Measurements from ENCODE around the gene FARP1. TPM values are rescaled to one million over a fixed set of nuclear protein-coding genes. Genes with fewer than 3 reads are reported as not detected.

FARP1 gene
- total and polyA plus RNA-seq, 2 donors: 5.8 to 7.5 TPM

DNA sequence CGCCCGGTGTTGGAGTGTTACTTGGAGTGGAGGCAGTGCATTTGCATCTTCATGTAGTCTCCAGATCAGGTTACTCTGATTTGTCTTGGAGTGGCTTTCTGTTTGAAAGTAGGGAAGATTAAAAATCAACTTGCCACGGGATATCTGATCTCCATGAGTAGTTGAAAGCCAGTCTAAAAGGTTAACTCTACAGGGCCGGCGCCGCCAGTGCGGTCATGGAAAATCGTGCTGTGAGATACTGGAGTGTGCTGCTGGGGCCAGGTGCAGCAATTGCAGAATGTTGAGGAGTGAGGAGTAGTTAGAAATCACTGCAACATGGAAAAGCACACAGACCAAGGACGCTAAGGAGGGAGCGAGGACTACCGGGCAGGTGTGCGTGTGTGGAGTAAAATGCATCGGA lies 259.0 kb downstream of the FARP1 start:
- H3K36me3 ChIP-seq (ENCODE audit: control insufficient read depth in 2 of 2, insufficient read depth in 2 of 2, low read length in 1 of 2): no peaks in the 10 kb centered on the region
- no peak overlapping the region for H3K27ac ChIP-seq (ENCODE audit: low read depth in 1 of 2, low read length in 1 of 2)
- DNase-seq (ENCODE audit: low read depth in 6 of 9, low spot score in 9 of 9): no peak
- no peaks in the 10 kb centered on the region for H3K27me3 ChIP-seq (ENCODE audit: control insufficient read depth in 2 of 2, insufficient read depth in 1 of 2, low read length in 1 of 2)
- WGBS: 95% methylated on average over 13 of the region's 13 CpGs
- H3K4me1 ChIP-seq (ENCODE audit: control insufficient read depth in 2 of 2, insufficient read depth in 2 of 2, low read length in 2 of 2): peaks cover 0 to 5% of the 10 kb centered on the region in 2 donors
- H3K4me3 ChIP-seq (ENCODE audit: low read length in 2 of 2): no peak overlapping the region
- H3K9me3 ChIP-seq (ENCODE audit: control insufficient read depth in 2 of 2, insufficient read depth in 1 of 2, low read length in 1 of 2): no peaks in the 10 kb centered on the region

DNA sequence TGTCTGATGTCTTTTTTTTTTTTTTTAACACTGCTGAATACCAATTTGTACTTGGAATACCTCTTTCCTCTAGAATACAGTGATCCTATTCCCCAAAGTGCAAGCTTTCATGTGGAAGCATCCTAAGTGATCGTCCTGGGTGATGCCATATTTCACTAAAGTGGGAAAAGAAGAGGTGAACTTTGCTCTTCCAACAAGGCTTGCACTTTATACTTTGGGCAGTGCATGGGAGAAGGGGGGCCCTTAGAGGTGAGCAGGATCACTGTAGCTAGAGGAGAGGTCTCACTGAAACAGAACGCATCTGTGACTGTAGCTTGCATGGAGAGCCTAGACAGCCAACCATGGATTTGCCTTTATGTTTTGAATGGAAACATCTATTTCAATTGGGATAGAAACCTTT lies 260.2 kb downstream of the FARP1 start:
- Histone ChIP-seq H3K4me1 (ENCODE audit: control insufficient read depth in 2 of 2, insufficient read depth in 2 of 2, low read length in 2 of 2) (peaks cover 0 to 5% of the 10 kb centered on the region in 2 donors), H3K9me3 (ENCODE audit: control insufficient read depth in 2 of 2, insufficient read depth in 1 of 2, low read length in 1 of 2) (no peaks in the 10 kb centered on the region), H3K27me3 (ENCODE audit: control insufficient read depth in 2 of 2, insufficient read depth in 1 of 2, low read length in 1 of 2) (no peaks in the 10 kb centered on the region), H3K4me3 (ENCODE audit: low read length in 2 of 2) (no peak overlapping the region), H3K36me3 (ENCODE audit: control insufficient read depth in 2 of 2, insufficient read depth in 2 of 2, low read length in 1 of 2) (no peaks in the 10 kb centered on the region), H3K27ac (ENCODE audit: low read depth in 1 of 2, low read length in 1 of 2) (no peak overlapping the region)
- DNase-seq (ENCODE audit: low read depth in 6 of 9, low spot score in 9 of 9): no peak
- 98% methylated on average over 2 of the region's 2 CpGs for WGBS

- Histone ChIP-seq H3K4me3 (ENCODE audit: low read length in 2 of 2) (no peak overlapping the region), H3K9me3 (ENCODE audit: control insufficient read depth in 2 of 2, insufficient read depth in 1 of 2, low read length in 1 of 2) (no peaks in the 10 kb centered on the region), H3K36me3 (ENCODE audit: control insufficient read depth in 2 of 2, insufficient read depth in 2 of 2, low read length in 1 of 2) (no peaks in the 10 kb centered on the region), H3K27me3 (ENCODE audit: control insufficient read depth in 2 of 2, insufficient read depth in 1 of 2, low read length in 1 of 2) (no peaks in the 10 kb centered on the region), H3K4me1 (ENCODE audit: control insufficient read depth in 2 of 2, insufficient read depth in 2 of 2, low read length in 2 of 2) (peaks cover 0 to 5% of the 10 kb centered on the region in 2 donors), H3K27ac (ENCODE audit: low read depth in 1 of 2, low read length in 1 of 2) (no peak overlapping the region)
- WGBS: 93% methylated on average over 7 of the region's 7 CpGs
- no peak for DNase-seq (ENCODE audit: low read depth in 6 of 9, low spot score in 9 of 9)
Measured at GRCh38 chr13:98405107-98405571, 262.2 kb downstream of the FARP1 start.

DNA sequence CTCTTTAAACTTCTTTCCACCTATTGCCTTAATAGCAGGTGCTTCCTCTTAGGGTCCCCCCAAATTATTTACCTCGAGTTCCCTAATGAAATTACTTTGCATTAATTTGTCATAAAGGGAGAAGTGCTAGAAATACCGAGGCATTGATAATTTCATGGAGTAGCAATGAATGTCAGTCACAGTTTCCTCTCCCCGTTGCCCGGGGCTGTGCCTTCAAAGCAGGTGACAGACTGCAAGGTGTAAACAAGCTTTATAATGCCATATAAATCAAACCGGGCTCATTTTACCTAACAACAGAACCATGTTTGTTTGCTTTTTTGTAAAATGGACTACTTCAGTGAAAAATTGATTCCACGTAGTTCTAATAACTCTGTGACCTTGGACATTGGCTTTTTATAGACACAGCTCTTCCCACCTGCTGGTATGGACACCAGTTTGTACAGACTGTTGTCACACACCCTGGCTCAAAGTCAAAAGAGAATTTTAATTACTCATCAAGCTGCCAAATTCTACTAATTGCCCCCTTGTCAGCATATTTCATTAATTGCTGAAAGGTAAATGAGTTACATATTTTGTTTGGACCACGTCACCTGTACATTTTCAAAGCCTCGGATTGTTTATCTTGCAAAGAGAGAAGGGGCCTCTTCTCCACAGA lies 262.9 kb downstream of the FARP1 start:
- H3K36me3 ChIP-seq (ENCODE audit: control insufficient read depth in 2 of 2, insufficient read depth in 2 of 2, low read length in 1 of 2): no peaks in the 10 kb centered on the region
- 62% methylated on average over 8 of the region's 8 CpGs for WGBS
- H3K9me3 ChIP-seq (ENCODE audit: control insufficient read depth in 2 of 2, insufficient read depth in 1 of 2, low read length in 1 of 2): no peaks in the 10 kb centered on the region
- no peaks in the 10 kb centered on the region for H3K27me3 ChIP-seq (ENCODE audit: control insufficient read depth in 2 of 2, insufficient read depth in 1 of 2, low read length in 1 of 2)
- H3K4me1 ChIP-seq (ENCODE audit: control insufficient read depth in 2 of 2, insufficient read depth in 2 of 2, low read length in 2 of 2): peaks cover 0 to 6% of the 10 kb centered on the region in 2 donors
- H3K27ac ChIP-seq (ENCODE audit: low read depth in 1 of 2, low read length in 1 of 2): no peak overlapping the region
- no peak for DNase-seq (ENCODE audit: low read depth in 6 of 9, low spot score in 9 of 9)
- H3K4me3 ChIP-seq (ENCODE audit: low read length in 2 of 2): no peak overlapping the region

DNA sequence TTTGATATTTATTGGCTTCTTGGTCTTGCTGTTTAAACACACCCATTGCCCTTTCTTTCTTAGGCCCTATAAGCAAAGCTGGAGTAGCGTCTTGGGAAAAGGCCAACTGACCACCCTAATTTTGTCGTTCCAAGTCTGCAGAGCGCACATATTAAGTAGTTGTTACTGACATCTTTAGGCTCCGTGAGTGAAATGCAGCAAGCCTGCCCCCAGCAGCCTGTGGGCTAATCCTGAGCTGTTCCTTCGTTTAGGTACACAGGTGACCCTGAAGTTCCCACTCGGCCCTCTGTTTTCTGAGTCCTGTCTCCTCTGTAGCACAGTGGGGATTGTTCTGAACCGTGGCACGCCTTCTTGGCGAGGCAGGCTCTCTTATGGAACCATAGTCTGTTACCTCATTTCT lies 263.5 kb downstream of the FARP1 start:
- no peaks in the 10 kb centered on the region for H3K9me3 ChIP-seq (ENCODE audit: control insufficient read depth in 2 of 2, insufficient read depth in 1 of 2, low read length in 1 of 2)
- H3K36me3 ChIP-seq (ENCODE audit: control insufficient read depth in 2 of 2, insufficient read depth in 2 of 2, low read length in 1 of 2): no peaks in the 10 kb centered on the region
- H3K4me1 ChIP-seq (ENCODE audit: control insufficient read depth in 2 of 2, insufficient read depth in 2 of 2, low read length in 2 of 2): peaks cover 0 to 12% of the 10 kb centered on the region in 2 donors
- 95% methylated on average over 9 of the region's 9 CpGs for WGBS
- no peaks in the 10 kb centered on the region for H3K27me3 ChIP-seq (ENCODE audit: control insufficient read depth in 2 of 2, insufficient read depth in 1 of 2, low read length in 1 of 2)
- no peak overlapping the region for H3K4me3 ChIP-seq (ENCODE audit: low read length in 2 of 2)
- DNase-seq (ENCODE audit: low read depth in 6 of 9, low spot score in 9 of 9): no peak
- H3K27ac ChIP-seq (ENCODE audit: low read depth in 1 of 2, low read length in 1 of 2): no peak overlapping the region

GRCh38 chr13:98406971-98407370 lies 264.1 kb downstream of the FARP1 start:
- no peaks in the 10 kb centered on the region for H3K27me3 ChIP-seq (ENCODE audit: control insufficient read depth in 2 of 2, insufficient read depth in 1 of 2, low read length in 1 of 2)
- no peaks in the 10 kb centered on the region for H3K36me3 ChIP-seq (ENCODE audit: control insufficient read depth in 2 of 2, insufficient read depth in 2 of 2, low read length in 1 of 2)
- no peak overlapping the region for H3K4me3 ChIP-seq (ENCODE audit: low read length in 2 of 2)
- no peaks in the 10 kb centered on the region for H3K9me3 ChIP-seq (ENCODE audit: control insufficient read depth in 2 of 2, insufficient read depth in 1 of 2, low read length in 1 of 2)
- H3K27ac ChIP-seq (ENCODE audit: low read depth in 1 of 2, low read length in 1 of 2): no peak overlapping the region
- peaks cover under 1 to 17% of the 10 kb centered on the region in 2 donors for H3K4me1 ChIP-seq (ENCODE audit: control insufficient read depth in 2 of 2, insufficient read depth in 2 of 2, low read length in 2 of 2)
- DNase-seq (ENCODE audit: low read depth in 6 of 9, low spot score in 9 of 9): no peak
- WGBS: 97% methylated on average over 9 of the region's 9 CpGs

DNA sequence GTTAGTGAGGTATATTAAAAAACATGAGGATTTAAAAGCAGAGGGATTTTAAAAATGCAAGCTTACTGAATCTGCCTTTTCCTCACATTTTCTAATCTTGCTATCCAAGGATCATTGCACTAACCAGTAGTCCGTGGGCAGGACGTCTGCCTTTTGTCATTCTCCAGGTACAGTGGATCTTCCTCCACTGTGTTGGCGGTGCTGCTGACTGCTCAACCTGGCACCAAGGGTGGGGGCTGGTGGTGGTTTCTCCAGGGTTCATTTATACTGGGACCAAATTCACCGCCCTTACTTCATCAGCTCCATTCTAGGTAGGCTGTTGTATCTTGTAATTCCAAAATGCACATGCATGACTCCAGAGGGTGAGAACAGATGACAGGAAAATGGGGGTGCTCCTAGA lies 264.7 kb downstream of the FARP1 start:
- H3K4me1 ChIP-seq (ENCODE audit: control insufficient read depth in 2 of 2, insufficient read depth in 2 of 2, low read length in 2 of 2): peaks cover 4 to 21% of the 10 kb centered on the region in 2 donors
- no peak overlapping the region for H3K4me3 ChIP-seq (ENCODE audit: low read length in 2 of 2)
- no peak overlapping the region for H3K27ac ChIP-seq (ENCODE audit: low read depth in 1 of 2, low read length in 1 of 2)
- H3K9me3 ChIP-seq (ENCODE audit: control insufficient read depth in 2 of 2, insufficient read depth in 1 of 2, low read length in 1 of 2): no peaks in the 10 kb centered on the region
- no peaks in the 10 kb centered on the region for H3K36me3 ChIP-seq (ENCODE audit: control insufficient read depth in 2 of 2, insufficient read depth in 2 of 2, low read length in 1 of 2)
- no peaks in the 10 kb centered on the region for H3K27me3 ChIP-seq (ENCODE audit: control insufficient read depth in 2 of 2, insufficient read depth in 1 of 2, low read length in 1 of 2)
- over 99% methylated on average over 4 of the region's 4 CpGs for WGBS
- DNase-seq (ENCODE audit: low read depth in 6 of 9, low spot score in 9 of 9): no peak

GRCh38 chr13:98409281-98409680 lies 266.4 kb downstream of the FARP1 start:
- H3K36me3 ChIP-seq (ENCODE audit: control insufficient read depth in 2 of 2, insufficient read depth in 2 of 2, low read length in 1 of 2): no peaks in the 10 kb centered on the region
- peaks cover 14 to 35% of the 10 kb centered on the region in 2 donors for H3K4me1 ChIP-seq (ENCODE audit: control insufficient read depth in 2 of 2, insufficient read depth in 2 of 2, low read length in 2 of 2)
- H3K27ac ChIP-seq (ENCODE audit: low read depth in 1 of 2, low read length in 1 of 2): no peak overlapping the region
- WGBS: 98% methylated on average over 13 of the region's 13 CpGs
- DNase-seq (ENCODE audit: low read depth in 6 of 9, low spot score in 9 of 9): no peak
- H3K27me3 ChIP-seq (ENCODE audit: control insufficient read depth in 2 of 2, insufficient read depth in 1 of 2, low read length in 1 of 2): no peaks in the 10 kb centered on the region
- H3K4me3 ChIP-seq (ENCODE audit: low read length in 2 of 2): no peak overlapping the region
- no peaks in the 10 kb centered on the region for H3K9me3 ChIP-seq (ENCODE audit: control insufficient read depth in 2 of 2, insufficient read depth in 1 of 2, low read length in 1 of 2)

DNA sequence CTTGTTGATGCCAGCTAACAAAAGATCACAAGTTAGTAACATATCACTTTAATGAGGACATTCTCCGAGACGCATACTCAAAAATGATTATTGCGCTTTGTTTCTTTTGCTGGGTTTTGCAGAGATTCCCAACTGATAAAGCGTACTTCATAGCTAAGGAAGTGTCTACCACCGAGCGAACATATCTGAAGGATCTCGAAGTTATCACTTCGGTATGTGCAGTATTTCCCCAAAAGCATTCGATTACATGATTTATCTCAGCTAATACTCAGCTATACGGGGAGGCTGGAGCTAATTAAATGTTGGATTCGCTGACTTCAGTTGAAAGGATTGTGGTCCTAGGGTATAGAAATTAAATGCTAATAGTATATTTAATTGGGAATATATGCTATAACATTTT lies 267.7 kb downstream of the FARP1 start:
- WGBS: 89% methylated on average over 11 of the region's 11 CpGs
- Histone ChIP-seq H3K27me3 (ENCODE audit: control insufficient read depth in 2 of 2, insufficient read depth in 1 of 2, low read length in 1 of 2) (no peaks in the 10 kb centered on the region), H3K4me1 (ENCODE audit: control insufficient read depth in 2 of 2, insufficient read depth in 2 of 2, low read length in 2 of 2) (peaks cover 14 to 35% of the 10 kb centered on the region in 2 donors), H3K36me3 (ENCODE audit: control insufficient read depth in 2 of 2, insufficient read depth in 2 of 2, low read length in 1 of 2) (no peaks in the 10 kb centered on the region), H3K4me3 (ENCODE audit: low read length in 2 of 2) (no peak overlapping the region), H3K9me3 (ENCODE audit: control insufficient read depth in 2 of 2, insufficient read depth in 1 of 2, low read length in 1 of 2) (no peaks in the 10 kb centered on the region), H3K27ac (ENCODE audit: low read depth in 1 of 2, low read length in 1 of 2) (no peak overlapping the region)
- DNase-seq (ENCODE audit: low read depth in 6 of 9, low spot score in 9 of 9): no peak

Measured in thymus (tissue), 11 donors.